ENCODE measurements around the gene AHCTF1. TPM values are rescaled to one million over a fixed set of nuclear protein-coding genes. Genes with fewer than 3 reads are reported as not detected.

AHCTF1 gene
- polyA plus RNA-seq, 1 experiment, result 18.1 TPM

GRCh38 chr1:246934765-246935164, 3.0 kb upstream of the AHCTF1 start:
- POLR2A ChIA-PET, result no interaction called here
- Histone ChIP-seq H3K9me3 (ENCODE audit: control insufficient read depth, insufficient read depth, low read length) (no peaks in the 10 kb centered on the region; the same call in 1 of the 2 replicates), H3K4me3 (ENCODE audit: low read depth, low read length) (no peak overlapping the region), H3K27me3 (ENCODE audit: control insufficient read depth, insufficient read depth, low read length) (no peaks in the 10 kb centered on the region), H3K27ac (ENCODE audit: low read depth, low read length) (no peak overlapping the region)
- no peak for DNase-seq (ENCODE audit: low read depth, low spot score)
- TF ChIP-seq CTCF (IDR thresholded peaks at IDR 0.05; ENCODE audit: low read depth, low read length), result no peak
- CTCF ChIA-PET, result interaction anchor here (1.1 kb wide), 1 partner anchor 144 kb away, joined by 7 read pairs; the partner anchor contains the start of gene ZNF670

GRCh38 chr1:246933893-246934292, 2.1 kb upstream of the AHCTF1 start:
- Histone ChIP-seq H3K27ac (ENCODE audit: low read depth, low read length) (no peak overlapping the region), H3K27me3 (ENCODE audit: control insufficient read depth, insufficient read depth, low read length) (no peaks in the 10 kb centered on the region), H3K4me3 (ENCODE audit: low read depth, low read length) (no peak overlapping the region), H3K9me3 (ENCODE audit: control insufficient read depth, insufficient read depth, low read length) (no peaks in the 10 kb centered on the region; the same call in 1 of the 2 replicates)
- ChIA-PET POLR2A (no interaction called here), CTCF (interaction anchor here (1.1 kb wide), 1 partner anchor 145 kb away, joined by 7 read pairs; the partner anchor contains the start of gene ZNF670)
- DNase-seq (ENCODE audit: low read depth, low spot score), result no peak
- no peak for TF ChIP-seq CTCF (IDR thresholded peaks at IDR 0.05; ENCODE audit: low read depth, low read length)

- TF ChIP-seq CTCF (IDR thresholded peaks at IDR 0.05; ENCODE audit: low read depth, low read length), result no peak
- no peaks in the 10 kb centered on the region for H3K27me3 ChIP-seq (ENCODE audit: control insufficient read depth, insufficient read depth, low read length)
- ChIA-PET CTCF (no interaction called here), POLR2A (interaction anchor here (0.7 to 0.8 kb wide), 6 partner anchors 22 to 440 kb away, joined by 3 to 6 read pairs (median 4); partner anchors contain the start of gene ZNF670)
- no peaks in the 10 kb centered on the region; the same call in 1 of the 2 replicates for H3K9me3 ChIP-seq (ENCODE audit: control insufficient read depth, insufficient read depth, low read length)
- DNase-seq (ENCODE audit: low read depth, low spot score), result no peak
- H3K27ac ChIP-seq (ENCODE audit: low read depth, low read length), result no peak overlapping the region
- H3K4me3 ChIP-seq (ENCODE audit: low read depth, low read length), result peak overlapping the region; percentile 82
Measured at GRCh38 chr1:246932366-246932700, 585 bp upstream of the AHCTF1 start.

- peak overlapping the region; percentile 68 for H3K27ac ChIP-seq (ENCODE audit: low read depth, low read length)
- POLR2A ChIA-PET, result interaction anchor here (0.5 to 0.6 kb wide), 2 partner anchors 22 to 89 kb away, joined by 3 read pairs; no protein-coding TSS in a partner anchor
- TF ChIP-seq CTCF (IDR thresholded peaks at IDR 0.05; ENCODE audit: low read depth, low read length), result no peak
- no peaks in the 10 kb centered on the region for H3K27me3 ChIP-seq (ENCODE audit: control insufficient read depth, insufficient read depth, low read length)
- peak overlapping the region; percentile 82 for H3K4me3 ChIP-seq (ENCODE audit: low read depth, low read length)
- CTCF ChIA-PET, result interaction anchor here (0.6 to 1.2 kb wide), 2 partner anchors 24 to 72 kb away, joined by 3 to 4 read pairs; no protein-coding TSS in a partner anchor
- peaks cover 6% of the 10 kb centered on the region for H3K9me3 ChIP-seq (ENCODE audit: control insufficient read depth, insufficient read depth, low read length)
- no peak for DNase-seq (ENCODE audit: low read depth, low spot score)
Measured at GRCh38 chr1:246930830-246931548, 759 bp downstream of the AHCTF1 start.

- POLR2A ChIA-PET, result no interaction called here
- CTCF ChIA-PET, result no interaction called here
- Histone ChIP-seq H3K27ac (ENCODE audit: low read depth, low read length) (no peak overlapping the region), H3K27me3 (ENCODE audit: control insufficient read depth, insufficient read depth, low read length) (no peaks in the 10 kb centered on the region), H3K9me3 (ENCODE audit: control insufficient read depth, insufficient read depth, low read length) (peaks cover 11% of the 10 kb centered on the region), H3K4me3 (ENCODE audit: low read depth, low read length) (no peak overlapping the region)
- no peak for TF ChIP-seq CTCF (IDR thresholded peaks at IDR 0.05; ENCODE audit: low read depth, low read length)
- DNase-seq (ENCODE audit: low read depth, low spot score), result no peak
Measured at GRCh38 chr1:246925997-246926626, 5.6 kb downstream of the AHCTF1 start.
